Stomach (tissue), 9 donors: Measurements from ENCODE around the gene TBC1D5. TPM values are rescaled to one million over a fixed set of nuclear protein-coding genes. Genes with fewer than 3 reads are reported as not detected.

Experiments
- DNase-seq, 2 donors: peaks; one replicate each; pipeline versions ENCODE4 v3.0.0 to v3.0.0-alpha.2; 2013 to 2019
- H3K27ac ChIP-seq, 5 donors: fragments of 200-600 bp in 4 of 5; sonication (generic) in 4 of 5; one replicate each; pipeline ENCODE4 v1.5.1; 2013 to 2019; ENCODE audit warnings: mild to moderate bottlenecking in 1 of 5, moderate library complexity in 1 of 5
- H3K27me3 ChIP-seq, 3 donors: fragments of 200-600 bp; sonication (generic); one replicate each; pipeline ENCODE4 v1.5.1; 2017 to 2019; ENCODE audit warnings: mixed run types in 1 of 3
- H3K36me3 ChIP-seq, 4 donors: fragments of 200-600 bp; sonication (generic); 1 replicate in 3 of 4; 2 replicates in 1 of 4; pipeline ENCODE4 v1.5.1; 2016 to 2019
- H3K4me1 ChIP-seq, 4 donors: fragments of 200-600 bp; sonication (generic); one replicate each; pipeline ENCODE4 v1.5.1; 2016 to 2019
- H3K4me3 ChIP-seq, 4 donors: fragments of 200-600 bp; sonication (generic) in 3 of 4; one replicate each; pipeline ENCODE4 v1.5.1; 2016 to 2019; ENCODE audit warnings: mild to moderate bottlenecking in 1 of 4
- H3K9me3 ChIP-seq, 4 donors: fragments of 200-600 bp; sonication (generic); one replicate each; pipeline ENCODE4 v1.5.1; 2016 to 2019
- CTCF ChIP-seq, 7 experiments: fragments of 450-650 bp in 4 of 7; fragments of 200-600 bp in 3 of 7; sonication (generic) in 3 of 7; IDR thresholded peaks; one replicate each; pipeline ENCODE4 v1.5.1; 2016 to 2019; ENCODE audit warnings: antibody characterized with exemption in 7 of 7, control low read depth in 2 of 7, mild to moderate bottlenecking in 1 of 7
- EP300 ChIP-seq: sonication (generic); formaldehyde crosslinking; IDR thresholded peaks from one replicate; pipeline ENCODE4 v1.6.1; 2017; ENCODE audit warnings: antibody characterized with exemption
- POLR2A ChIP-seq, 4 donors: fragments of 450-650 bp; IDR thresholded peaks; one replicate each; pipeline ENCODE4 v1.6.1; 2016; ENCODE audit warnings: antibody characterized with exemption in 4 of 4, control low read depth in 2 of 4, mild to moderate bottlenecking in 1 of 4, moderate library complexity in 1 of 4
- POLR2AphosphoS5 ChIP-seq, 3 donors: sonication (generic); formaldehyde crosslinking; IDR thresholded peaks; one replicate each; pipeline ENCODE4 v1.6.1; 2016; ENCODE audit warnings: antibody characterized with exemption in 3 of 3
- WGBS, 5 donors: extraction: QIAGEN DNeasy Blood & Tissue Kit in 3 of 5; methylation state at CpG; one replicate each; pipeline versions ENCODE4 v1.1.5 to v1.1.7; 2013 to 2018; 5-methylcytosine and 5-hydroxymethylcytosine counted together
- intact Hi-C: fragments of 100-400 bp; cut with DNase I; formaldehyde crosslinking; loops from one replicate; pipeline ENCODE4 v1.15.1; 2023; ENCODE audit warnings: low total_unique reads
- polyA plus RNA-seq, 3 donors: library from polyadenylated mRNA; stranded (reverse); fragments of 200-250 nt; gene quantifications; one replicate each; pipeline ENCODE4 v1.2.3, GENCODE V29; 2013
- total RNA-seq, 5 donors: library from RNA; depleted of rRNA; stranded (reverse); fragments of >200 nt; gene quantifications; one replicate each; pipeline versions ENCODE4 v1.1.0 to v1.2.3, GENCODE V29; 2014 to 2016
- donor health status: healthy with polysubstance abuse.
- donor health status: Bipolar disorder and iron deficiency.
- donor health status: healthy.

The TBC1D5 gene
- total and polyA plus RNA-seq, 8 donors = 4.7 to 75.1 (median 32.0) TPM

GRCh38 chr3:17359911-17360310 lies 382.5 kb downstream of the TBC1D5 start:
- no peak for TF ChIP-seq EP300
- TF ChIP-seq POLR2A (IDR thresholded peaks at IDR 0.05) = no peak
- TF ChIP-seq POLR2AphosphoS5 (IDR thresholded peaks at IDR 0.05) = no peak
- no peak for TF ChIP-seq CTCF (IDR thresholded peaks at IDR 0.05)
- WGBS, 5 donors = 69 to 82% (median 73%) methylated on average over 1 of the region's 1 CpG
- Histone ChIP-seq H3K27me3 (no peaks in the 10 kb centered on the region), H3K9me3 (no peaks in the 10 kb centered on the region), H3K4me3 (no peak overlapping the region), H3K4me1 (no peaks in the 10 kb centered on the region), H3K27ac (no peak overlapping the region), H3K36me3 (no peaks in the 10 kb centered on the region)
- intact Hi-C loops = no loop called here
- DNase-seq = no peak

- intact Hi-C loops = no loop called here
- Histone ChIP-seq H3K27me3 (no peaks in the 10 kb centered on the region), H3K27ac (no peak overlapping the region), H3K36me3 (no peaks in the 10 kb centered on the region), H3K4me3 (no peak overlapping the region), H3K4me1 (no peaks in the 10 kb centered on the region), H3K9me3 (no peaks in the 10 kb centered on the region)
- TF ChIP-seq POLR2AphosphoS5 (IDR thresholded peaks at IDR 0.05) (no peak), POLR2A (IDR thresholded peaks at IDR 0.05) (no peak), CTCF (IDR thresholded peaks at IDR 0.05) (no peak), EP300 (no peak)
- WGBS, 5 donors = 91 to 97% (median 95%) methylated on average over 5 of the region's 5 CpGs
- no peak for DNase-seq
Observed at GRCh38 chr3:17357035-17357710, 385.3 kb downstream of the TBC1D5 start.

- Histone ChIP-seq H3K27me3 (no peaks in the 10 kb centered on the region), H3K36me3 (no peaks in the 10 kb centered on the region), H3K27ac (no peak overlapping the region), H3K4me3 (no peak overlapping the region), H3K4me1 (no peaks in the 10 kb centered on the region), H3K9me3 (no peaks in the 10 kb centered on the region)
- TF ChIP-seq POLR2A (IDR thresholded peaks at IDR 0.05) = no peak
- TF ChIP-seq EP300 = no peak
- no peak for TF ChIP-seq POLR2AphosphoS5 (IDR thresholded peaks at IDR 0.05)
- no peak for TF ChIP-seq CTCF (IDR thresholded peaks at IDR 0.05)
- intact Hi-C loops = no loop called here
- no peak for DNase-seq
Observed at GRCh38 chr3:17356585-17356984, 385.8 kb downstream of the TBC1D5 start.

DNA sequence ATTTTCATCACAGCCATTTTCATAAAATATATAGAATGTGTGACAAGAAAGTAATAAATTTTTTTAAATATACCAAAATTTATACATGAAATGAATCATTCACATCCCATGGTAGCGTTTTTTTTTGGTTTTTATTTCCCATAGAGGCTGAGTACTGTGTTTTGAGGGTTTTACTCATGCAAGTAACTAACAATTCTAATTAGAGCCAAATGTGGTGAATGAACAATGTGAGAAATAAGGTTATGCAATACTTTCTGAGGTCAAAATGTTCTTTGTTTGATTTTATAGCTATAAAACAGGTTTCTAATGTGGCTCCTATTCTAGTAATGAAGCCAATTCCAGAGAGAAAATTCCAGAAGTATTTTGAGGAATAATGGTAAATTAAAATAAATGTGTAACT lies 386.8 kb downstream of the TBC1D5 start:
- DNase-seq = no peak
- WGBS, 5 donors = 87 to 93% (median 87%) methylated on average over 1 of the region's 1 CpG
- TF ChIP-seq POLR2A (IDR thresholded peaks at IDR 0.05) = no peak
- no peak for TF ChIP-seq CTCF (IDR thresholded peaks at IDR 0.05)
- no peak for TF ChIP-seq EP300
- no peak for TF ChIP-seq POLR2AphosphoS5 (IDR thresholded peaks at IDR 0.05)
- Histone ChIP-seq H3K27me3 (no peaks in the 10 kb centered on the region), H3K4me3 (no peak overlapping the region), H3K4me1 (no peaks in the 10 kb centered on the region), H3K36me3 (no peaks in the 10 kb centered on the region), H3K27ac (no peak overlapping the region), H3K9me3 (no peaks in the 10 kb centered on the region)
- intact Hi-C loops = no loop called here
